Stimulated activated CD4-positive, alpha-beta T cell treated with anti-CD3 and anti-CD28 coated beads, Interleukin-15, amount 100 ng/mL, for 1 hour (primary cell): ENCODE data around the gene ADARB2.
"Not testable (repeated sequence)": the region's sequence is repeated elsewhere in the genome, so short reads cannot be mapped to it uniquely, and the experiment has no call there.

Experiments
- DNase-seq, 2 donors: peaks; one replicate each; pipeline ENCODE4 v3.0.0-alpha.2; 2020; ENCODE audit warnings: low read depth in 1 of 2, low spot score in 1 of 2

The ADARB2 gene

GRCh38 chr10:1401071-1401965 lies 336.0 kb downstream of the ADARB2 start:
- DNase-seq, result no peak

- no peak for DNase-seq
Observed at GRCh38 chr10:1400101-1401070, 336.9 kb downstream of the ADARB2 start.

- no peak for DNase-seq
Observed at GRCh38 chr10:1399431-1400100, 337.8 kb downstream of the ADARB2 start.

GRCh38 chr10:1398626-1399410 lies 338.5 kb downstream of the ADARB2 start:
- no peak for DNase-seq

GRCh38 chr10:1398116-1398515 lies 339.2 kb downstream of the ADARB2 start:
- not testable (repeated sequence) for DNase-seq

- DNase-seq, result no peak
Observed at GRCh38 chr10:1396297-1396635, 341.1 kb downstream of the ADARB2 start.

- no peak for DNase-seq
Observed at GRCh38 chr10:1395481-1396296, 341.6 kb downstream of the ADARB2 start.

GRCh38 chr10:1395025-1395480 lies 342.3 kb downstream of the ADARB2 start:
- no peak for DNase-seq

GRCh38 chr10:1394155-1394912 lies 343.0 kb downstream of the ADARB2 start:
- DNase-seq, result no peak

- DNase-seq, result no peak
Observed at GRCh38 chr10:1393481-1393880, 343.8 kb downstream of the ADARB2 start.

- no peak for DNase-seq
Observed at GRCh38 chr10:1392127-1392526, 345.2 kb downstream of the ADARB2 start.

- no peak for DNase-seq
Observed at GRCh38 chr10:1390200-1390599, 347.1 kb downstream of the ADARB2 start.

- no peak for DNase-seq
Observed at GRCh38 chr10:1384026-1384425, 353.3 kb downstream of the ADARB2 start.

- DNase-seq, result no peak
Observed at GRCh38 chr10:1382711-1383110, 354.6 kb downstream of the ADARB2 start.

GRCh38 chr10:1381339-1381738 lies 356.0 kb downstream of the ADARB2 start:
- no peak for DNase-seq

GRCh38 chr10:1380088-1380671 lies 357.1 kb downstream of the ADARB2 start:
- no peak for DNase-seq

- no peak for DNase-seq
Observed at GRCh38 chr10:1379601-1380000, 357.7 kb downstream of the ADARB2 start.

GRCh38 chr10:1378473-1378872 lies 358.9 kb downstream of the ADARB2 start:
- no peak for DNase-seq
